Stomach (tissue), 9 donors: ENCODE measurements around the gene CLRN2. TPM values are rescaled to one million over a fixed set of nuclear protein-coding genes. Genes with fewer than 3 reads are reported as not detected.

ENCODE experiments used
- DNase-seq, 2 donors: peaks; one replicate each; pipeline versions ENCODE4 v3.0.0 to v3.0.0-alpha.2; 2013 to 2019
- H3K27ac ChIP-seq, 5 donors: fragments of 200-600 bp in 4 of 5; sonication (generic) in 4 of 5; one replicate each; pipeline ENCODE4 v1.5.1; 2013 to 2019; ENCODE audit warnings: mild to moderate bottlenecking in 1 of 5, moderate library complexity in 1 of 5
- H3K27me3 ChIP-seq, 3 donors: fragments of 200-600 bp; sonication (generic); one replicate each; pipeline ENCODE4 v1.5.1; 2017 to 2019; ENCODE audit warnings: mixed run types in 1 of 3
- H3K36me3 ChIP-seq, 4 donors: fragments of 200-600 bp; sonication (generic); 1 replicate in 3 of 4; 2 replicates in 1 of 4; pipeline ENCODE4 v1.5.1; 2016 to 2019
- H3K4me1 ChIP-seq, 4 donors: fragments of 200-600 bp; sonication (generic); one replicate each; pipeline ENCODE4 v1.5.1; 2016 to 2019
- H3K4me3 ChIP-seq, 4 donors: fragments of 200-600 bp; sonication (generic) in 3 of 4; one replicate each; pipeline ENCODE4 v1.5.1; 2016 to 2019; ENCODE audit warnings: mild to moderate bottlenecking in 1 of 4
- H3K9me3 ChIP-seq, 4 donors: fragments of 200-600 bp; sonication (generic); one replicate each; pipeline ENCODE4 v1.5.1; 2016 to 2019
- CTCF ChIP-seq, 7 experiments: fragments of 450-650 bp in 4 of 7; fragments of 200-600 bp in 3 of 7; sonication (generic) in 3 of 7; IDR thresholded peaks; one replicate each; pipeline ENCODE4 v1.5.1; 2016 to 2019; ENCODE audit warnings: antibody characterized with exemption in 7 of 7, control low read depth in 2 of 7, mild to moderate bottlenecking in 1 of 7
- EP300 ChIP-seq: sonication (generic); formaldehyde crosslinking; IDR thresholded peaks from one replicate; pipeline ENCODE4 v1.6.1; 2017; ENCODE audit warnings: antibody characterized with exemption
- POLR2A ChIP-seq, 4 donors: fragments of 450-650 bp; IDR thresholded peaks; one replicate each; pipeline ENCODE4 v1.6.1; 2016; ENCODE audit warnings: antibody characterized with exemption in 4 of 4, control low read depth in 2 of 4, mild to moderate bottlenecking in 1 of 4, moderate library complexity in 1 of 4
- POLR2AphosphoS5 ChIP-seq, 3 donors: sonication (generic); formaldehyde crosslinking; IDR thresholded peaks; one replicate each; pipeline ENCODE4 v1.6.1; 2016; ENCODE audit warnings: antibody characterized with exemption in 3 of 3
- WGBS, 5 donors: extraction: QIAGEN DNeasy Blood & Tissue Kit in 3 of 5; methylation state at CpG; one replicate each; pipeline versions ENCODE4 v1.1.5 to v1.1.7; 2013 to 2018; 5-methylcytosine and 5-hydroxymethylcytosine counted together
- intact Hi-C: fragments of 100-400 bp; cut with DNase I; formaldehyde crosslinking; loops from one replicate; pipeline ENCODE4 v1.15.1; 2023; ENCODE audit warnings: low total_unique reads
- polyA plus RNA-seq, 3 donors: library from polyadenylated mRNA; stranded (reverse); fragments of 200-250 nt; gene quantifications; one replicate each; pipeline ENCODE4 v1.2.3, GENCODE V29; 2013
- total RNA-seq, 5 donors: library from RNA; depleted of rRNA; stranded (reverse); fragments of >200 nt; gene quantifications; one replicate each; pipeline versions ENCODE4 v1.1.0 to v1.2.3, GENCODE V29; 2014 to 2016
- donor health status: healthy with polysubstance abuse.
- donor health status: Bipolar disorder and iron deficiency.
- donor health status: healthy.

Gene CLRN2
- total and polyA plus RNA-seq, 8 donors, result not detected

GRCh38 chr4:17511950-17512795, 2.8 kb upstream of the CLRN2 start, which contains the start of gene QDPR:
TSS of gene QDPR (minus strand) at chr4:17512090. CDS start at chr4:17512054, 36 bp downstream.
- intact Hi-C loops, result no loop called here
- 2 to 7% (median 2%) methylated on average over 19 to 65 of the region's 65 CpGs for WGBS, 5 donors
- H3K27ac ChIP-seq, result peak within 1 kb of the TSS; percentile 77 to 87 (median 82)
- peak in 3 of 7 experiments; percentile 11 to 54 (median 26) for TF ChIP-seq CTCF (IDR thresholded peaks at IDR 0.05)
- no peak for TF ChIP-seq POLR2AphosphoS5 (IDR thresholded peaks at IDR 0.05)
- no peaks in the 10 kb centered on the region for H3K27me3 ChIP-seq
- DNase-seq, result peak; percentile 86 to 94
- peaks cover 0 to 23% (median 18%) of the 10 kb centered on the region in 4 donors for H3K36me3 ChIP-seq
- H3K9me3 ChIP-seq, result no peaks in the 10 kb centered on the region
- peak within 1 kb of the TSS; percentile 76 to 92 (median 83) for H3K4me3 ChIP-seq
- peaks cover 10 to 33% (median 21%) of the 10 kb centered on the region in 4 donors for H3K4me1 ChIP-seq

GRCh38 chr4:17512973-17513665, 1.8 kb upstream of the CLRN2 start:
- Histone ChIP-seq H3K36me3 (peaks cover 0 to 14% (median 9%) of the 10 kb centered on the region in 4 donors), H3K27me3 (no peaks in the 10 kb centered on the region), H3K4me3 (no peak overlapping the region), H3K9me3 (no peaks in the 10 kb centered on the region), H3K27ac (peak overlapping the region in 2 of 5 donors; percentile 87), H3K4me1 (peaks cover 10 to 33% (median 21%) of the 10 kb centered on the region in 4 donors)
- no peak for TF ChIP-seq CTCF (IDR thresholded peaks at IDR 0.05)
- TF ChIP-seq POLR2AphosphoS5 (IDR thresholded peaks at IDR 0.05), result no peak
- no peak for TF ChIP-seq POLR2A (IDR thresholded peaks at IDR 0.05)
- TF ChIP-seq EP300, result no peak
- intact Hi-C loops, result no loop called here
- 81 to 86% (median 84%) methylated on average over 5 of the region's 5 CpGs for WGBS, 5 donors
- DNase-seq, result no peak

- no peak overlapping the region for H3K27ac ChIP-seq
- intact Hi-C loops, result no loop called here
Measured at GRCh38 chr4:17515445-17516407, 761 bp downstream of the CLRN2 start.

More at GRCh38 chr4:17515445-17516407, 761 bp downstream of the CLRN2 start:
- WGBS, 5 donors, result 69 to 73% (median 71%) methylated on average over 14 of the region's 14 CpGs
- Histone ChIP-seq H3K36me3 (no peaks in the 10 kb centered on the region), H3K27me3 (no peaks in the 10 kb centered on the region), H3K4me3 (no peak overlapping the region), H3K4me1 (peaks cover 5 to 18% (median 15%) of the 10 kb centered on the region in 4 donors), H3K9me3 (no peaks in the 10 kb centered on the region)
- TF ChIP-seq EP300, result no peak
- TF ChIP-seq CTCF (IDR thresholded peaks at IDR 0.05), result no peak
- TF ChIP-seq POLR2A (IDR thresholded peaks at IDR 0.05), result no peak
- no peak for TF ChIP-seq POLR2AphosphoS5 (IDR thresholded peaks at IDR 0.05)
- DNase-seq, result no peak
